Naive thymus-derived CD8-positive, alpha-beta T cell (primary cell): ENCODE data around the gene ADGRV1. TPM values are rescaled to one million over a fixed set of nuclear protein-coding genes. Genes with fewer than 3 reads are reported as not detected.

Experiments
- ATAC-seq, 2 donors: fragments of 150-1000 bp; cut with Tn5 transposase in 1 of 2; sonication (Bioruptor Pico), chemical (Tn5 transposase) in 1 of 2; 1 replicate in 1 of 2; 2 replicates in 1 of 2; pipeline ENCODE4 v1.10.0; 2021; ENCODE audit warnings: mild to moderate bottlenecking in 2 of 2, moderate library complexity in 2 of 2
- POLR2A ChIA-PET: fragments of 350-600 bp; sonication (Branson Sonifier 250); formaldehyde crosslinking; loops from one replicate; lab custom pipeline; 2021; ENCODE audit warnings: antibody characterized with exemption; lab: Charles Lee
- DNase-seq, 10 donors: peaks; one replicate each; pipeline versions ENCODE4 v3.0.0 to v3.0.0-alpha.2; 2020 to 2022
- H3K27ac Mint-ChIP-seq, 10 donors: one replicate each; pipeline ENCODE4 v1.8.0; 2020 to 2022; ENCODE audit warnings: mild to moderate bottlenecking in 10 of 10, mixed read lengths in 10 of 10, moderate library complexity in 4 of 10, inconsistent platforms in 1 of 10
- H3K27me3 Mint-ChIP-seq, 5 donors: one replicate each; pipeline ENCODE4 v1.8.0; 2021 to 2022; ENCODE audit warnings: mixed read lengths in 5 of 5
- H3K36me3 Mint-ChIP-seq, 3 donors: one replicate each; pipeline ENCODE4 v1.8.0; 2020 to 2022; ENCODE audit warnings: mixed read lengths in 3 of 3, mild to moderate bottlenecking in 2 of 3, inconsistent platforms in 1 of 3
- H3K4me1 Mint-ChIP-seq, 4 donors: one replicate each; pipeline ENCODE4 v1.8.0; 2021 to 2022; ENCODE audit warnings: mixed read lengths in 4 of 4
- H3K4me3 Mint-ChIP-seq, 10 donors: one replicate each; pipeline ENCODE4 v1.8.0; 2020 to 2022; ENCODE audit warnings: mild to moderate bottlenecking in 10 of 10, mixed read lengths in 10 of 10, moderate library complexity in 6 of 10, inconsistent platforms in 1 of 10
- H3K9me3 Mint-ChIP-seq, 9 donors: one replicate each; pipeline ENCODE4 v1.8.0; 2020 to 2022; ENCODE audit warnings: mixed read lengths in 9 of 9, mild to moderate bottlenecking in 3 of 9, inconsistent platforms in 1 of 9, moderate library complexity in 1 of 9
- polyA plus RNA-seq, 3 donors: library from polyadenylated mRNA; unstranded; fragments of 300-500 nt; fragmentation: Illumina TruSeq; gene quantifications; one replicate each; pipeline ENCODE4 v1.2.3, GENCODE V29; 2021
- total RNA-seq, 8 experiments: library from RNA in 2 of 8; stranded (reverse) in 2 of 8; gene quantifications; one replicate each; pipeline ENCODE4 v1.2.3 and lab custom pipeline; 2021 to 2026

The ADGRV1 gene
- total and polyA plus RNA-seq, 5 experiments from 2014 or later: 0.08 to 0.37 (median 0.13) TPM; not detected in 2

- H3K9me3 Mint-ChIP-seq: peaks cover 0 to 23% (median 6%) of the 10 kb centered on the region in 9 donors
- no peak for ATAC-seq
- H3K4me3 Mint-ChIP-seq: no peak overlapping the region
- H3K36me3 Mint-ChIP-seq: peaks cover 0 to 12% (median 0%) of the 10 kb centered on the region in 3 donors
- no peak for DNase-seq
- H3K4me1 Mint-ChIP-seq: no peaks in the 10 kb centered on the region
- H3K27me3 Mint-ChIP-seq: peaks cover 5 to 34% (median 9%) of the 10 kb centered on the region in 5 donors
- POLR2A ChIA-PET: no interaction called here
- H3K27ac Mint-ChIP-seq: no peak overlapping the region
These were observed 459.6 kb downstream of the ADGRV1 start for GRCh38 chr5:91018200-91018599.

- ATAC-seq (no peak), DNase-seq (no peak)
- H3K36me3 Mint-ChIP-seq: peaks cover 0 to 12% (median 0%) of the 10 kb centered on the region in 3 donors
- no peak overlapping the region for H3K27ac Mint-ChIP-seq
- H3K4me3 Mint-ChIP-seq: no peak overlapping the region
- no peaks in the 10 kb centered on the region for H3K4me1 Mint-ChIP-seq
- POLR2A ChIA-PET: no interaction called here
- H3K9me3 Mint-ChIP-seq: peaks cover 0 to 17% (median 6%) of the 10 kb centered on the region in 9 donors
- H3K27me3 Mint-ChIP-seq: peaks cover 5 to 34% (median 9%) of the 10 kb centered on the region in 5 donors
These were observed 460.2 kb downstream of the ADGRV1 start for GRCh38 chr5:91018712-91019371.

GRCh38 chr5:91020065-91020800, 461.6 kb downstream of the ADGRV1 start:
- Mint-ChIP-seq H3K9me3 (peaks cover 0 to 7% (median 2%) of the 10 kb centered on the region in 9 donors), H3K4me3 (no peak overlapping the region), H3K27me3 (peaks cover 4 to 34% (median 9%) of the 10 kb centered on the region in 5 donors), H3K4me1 (no peaks in the 10 kb centered on the region), H3K36me3 (peaks cover 0 to 4% (median 0%) of the 10 kb centered on the region in 3 donors), H3K27ac (no peak overlapping the region)
- DNase-seq: no peak
- POLR2A ChIA-PET: no interaction called here
- no peak for ATAC-seq

- Mint-ChIP-seq H3K27me3 (peaks cover 0 to 21% (median 3%) of the 10 kb centered on the region in 5 donors), H3K27ac (no peak overlapping the region), H3K36me3 (no peaks in the 10 kb centered on the region), H3K4me3 (no peak overlapping the region), H3K9me3 (no peaks in the 10 kb centered on the region), H3K4me1 (no peaks in the 10 kb centered on the region)
- DNase-seq (no peak), ATAC-seq (no peak)
- POLR2A ChIA-PET: no interaction called here
These were observed 463.9 kb downstream of the ADGRV1 start for GRCh38 chr5:91022518-91022917.

GRCh38 chr5:91024206-91024605, 465.6 kb downstream of the ADGRV1 start:
- ATAC-seq: no peak
- H3K4me3 Mint-ChIP-seq: no peak overlapping the region
- H3K27me3 Mint-ChIP-seq: peaks cover 0 to 12% (median 3%) of the 10 kb centered on the region in 5 donors
- no peaks in the 10 kb centered on the region for H3K4me1 Mint-ChIP-seq
- DNase-seq: no peak
- H3K36me3 Mint-ChIP-seq: no peaks in the 10 kb centered on the region
- no peaks in the 10 kb centered on the region for H3K9me3 Mint-ChIP-seq
- no peak overlapping the region for H3K27ac Mint-ChIP-seq
- POLR2A ChIA-PET: no interaction called here

GRCh38 chr5:91024727-91025126, 466.1 kb downstream of the ADGRV1 start:
- no peak for DNase-seq
- no peak for ATAC-seq
- Mint-ChIP-seq H3K36me3 (no peaks in the 10 kb centered on the region), H3K27me3 (peaks cover 0 to 10% (median 3%) of the 10 kb centered on the region in 5 donors), H3K27ac (no peak overlapping the region), H3K4me1 (no peaks in the 10 kb centered on the region), H3K9me3 (no peaks in the 10 kb centered on the region), H3K4me3 (no peak overlapping the region)
- POLR2A ChIA-PET: no interaction called here

GRCh38 chr5:91025449-91025848, 466.9 kb downstream of the ADGRV1 start:
- H3K27me3 Mint-ChIP-seq: peaks cover 0 to 4% (median 3%) of the 10 kb centered on the region in 5 donors
- DNase-seq: no peak
- H3K27ac Mint-ChIP-seq: no peak overlapping the region
- no peaks in the 10 kb centered on the region for H3K36me3 Mint-ChIP-seq
- H3K4me1 Mint-ChIP-seq: no peaks in the 10 kb centered on the region
- POLR2A ChIA-PET: interaction anchor here (0.7 kb wide), 1 partner anchor 413 kb away, joined by 3 read pairs; no protein-coding TSS in a partner anchor
- no peak for ATAC-seq
- H3K4me3 Mint-ChIP-seq: no peak overlapping the region
- no peaks in the 10 kb centered on the region for H3K9me3 Mint-ChIP-seq

GRCh38 chr5:91025956-91026355, 467.4 kb downstream of the ADGRV1 start:
- Mint-ChIP-seq H3K27ac (no peak overlapping the region), H3K27me3 (peaks cover 0 to 4% (median 0%) of the 10 kb centered on the region in 5 donors)
- ATAC-seq: no peak

GRCh38 chr5:91026466-91026865, 467.9 kb downstream of the ADGRV1 start:
- ATAC-seq (no peak), DNase-seq (no peak)
- H3K9me3 Mint-ChIP-seq: no peaks in the 10 kb centered on the region
- H3K4me3 Mint-ChIP-seq: no peak overlapping the region
- H3K36me3 Mint-ChIP-seq: no peaks in the 10 kb centered on the region
- POLR2A ChIA-PET: interaction anchor here (0.6 kb wide), 1 partner anchor 43 kb away, joined by 3 read pairs; no protein-coding TSS in a partner anchor
- H3K27ac Mint-ChIP-seq: no peak overlapping the region
- no peaks in the 10 kb centered on the region for H3K4me1 Mint-ChIP-seq
- H3K27me3 Mint-ChIP-seq: peaks cover 0 to 4% (median 3%) of the 10 kb centered on the region in 5 donors

More at GRCh38 chr5:91025956-91026355, 467.4 kb downstream of the ADGRV1 start:
- Mint-ChIP-seq H3K9me3 (no peaks in the 10 kb centered on the region), H3K4me1 (no peaks in the 10 kb centered on the region), H3K36me3 (no peaks in the 10 kb centered on the region), H3K4me3 (no peak overlapping the region)
- DNase-seq: no peak
- POLR2A ChIA-PET: interaction anchor here (0.6 to 0.7 kb wide), 2 partner anchors 44 to 412 kb away, joined by 3 read pairs; no protein-coding TSS in a partner anchor

- DNase-seq (no peak), ATAC-seq (no peak)
- no peaks in the 10 kb centered on the region for H3K4me1 Mint-ChIP-seq
- peaks cover 0 to 8% (median 2%) of the 10 kb centered on the region in 5 donors for H3K27me3 Mint-ChIP-seq
- no peak overlapping the region for H3K4me3 Mint-ChIP-seq
- H3K36me3 Mint-ChIP-seq: no peaks in the 10 kb centered on the region
- no peaks in the 10 kb centered on the region for H3K9me3 Mint-ChIP-seq
- H3K27ac Mint-ChIP-seq: no peak overlapping the region
- POLR2A ChIA-PET: no interaction called here
These were observed 469.0 kb downstream of the ADGRV1 start for GRCh38 chr5:91027405-91028139.

GRCh38 chr5:91028499-91028956, 469.9 kb downstream of the ADGRV1 start:
- ATAC-seq: no peak

GRCh38 chr5:91030521-91031401, 472.2 kb downstream of the ADGRV1 start:
- POLR2A ChIA-PET: no interaction called here
- DNase-seq (no peak), ATAC-seq (no peak)
- peaks cover 2 to 12% (median 9%) of the 10 kb centered on the region in 5 donors for H3K27me3 Mint-ChIP-seq
- H3K9me3 Mint-ChIP-seq: no peaks in the 10 kb centered on the region
- no peaks in the 10 kb centered on the region for H3K4me1 Mint-ChIP-seq
- H3K36me3 Mint-ChIP-seq: no peaks in the 10 kb centered on the region
- H3K4me3 Mint-ChIP-seq: no peak overlapping the region
- H3K27ac Mint-ChIP-seq: no peak overlapping the region

More at GRCh38 chr5:91028499-91028956, 469.9 kb downstream of the ADGRV1 start:
- H3K9me3 Mint-ChIP-seq: no peaks in the 10 kb centered on the region
- H3K27me3 Mint-ChIP-seq: peaks cover 0 to 8% (median 2%) of the 10 kb centered on the region in 5 donors
- H3K4me1 Mint-ChIP-seq: no peaks in the 10 kb centered on the region
- no peak overlapping the region for H3K4me3 Mint-ChIP-seq
- POLR2A ChIA-PET: no interaction called here
- H3K36me3 Mint-ChIP-seq: no peaks in the 10 kb centered on the region
- peak overlapping the region in 1 of 10 donors; percentile 58 for H3K27ac Mint-ChIP-seq
- DNase-seq: no peak
